Endothelial cell (in vitro differentiated cells): ENCODE measurements around the gene EBF3. TPM values are rescaled to one million over a fixed set of nuclear protein-coding genes. Genes with fewer than 3 reads are reported as not detected.

ENCODE experiments used
- DNase-seq: peaks from one replicate; pipeline ENCODE4 v3.0.0; 2021; ENCODE audit warnings: low spot score
- H3K27ac Mint-ChIP-seq: one replicate; pipeline ENCODE4 v1.8.0; 2021; ENCODE audit warnings: mixed read lengths, inconsistent platforms; ENCODE audit not compliant: unreplicated experiment
- H3K27me3 Mint-ChIP-seq: one replicate; pipeline ENCODE4 v1.8.0; 2021; ENCODE audit warnings: mild to moderate bottlenecking, moderate library complexity, mixed read lengths, inconsistent platforms; ENCODE audit not compliant: unreplicated experiment
- H3K36me3 Mint-ChIP-seq: one replicate; pipeline ENCODE4 v1.8.0; 2021; ENCODE audit warnings: mild to moderate bottlenecking, low read depth, mixed read lengths, inconsistent platforms; ENCODE audit not compliant: unreplicated experiment
- H3K4me1 Mint-ChIP-seq: one replicate; pipeline ENCODE4 v1.8.0; 2021; ENCODE audit warnings: mild to moderate bottlenecking, mixed read lengths, inconsistent platforms; ENCODE audit not compliant: unreplicated experiment
- H3K4me3 Mint-ChIP-seq: one replicate; pipeline ENCODE4 v1.8.0; 2021; ENCODE audit warnings: mild to moderate bottlenecking, mixed read lengths, inconsistent platforms; ENCODE audit not compliant: unreplicated experiment
- H3K9me3 Mint-ChIP-seq: one replicate; pipeline ENCODE4 v1.8.0; 2021; ENCODE audit warnings: mixed read lengths, inconsistent platforms; ENCODE audit not compliant: unreplicated experiment
- total RNA-seq: library from RNA; stranded (reverse); fragmentation: NEBNext Ultra II Directional; extraction: Animal tissue kit (Norgen Biotek cat#: 25700); gene quantifications from one replicate; pipeline ENCODE4 v1.2.1, GENCODE V29; 2021; ENCODE audit not compliant: unreplicated experiment
- TF ChIP-seq, protein P1 (sequence below): fragments of 200-600 bp; sonication (generic); IDR thresholded peaks from one replicate; pipeline ENCODE4 v1.5.0; 2021; ENCODE audit warnings: antibody characterized with exemption; ENCODE audit not compliant: unreplicated experiment

EBF3 gene
- total RNA-seq, 1 donor from 2014 or later: 1.3 TPM

DNA sequence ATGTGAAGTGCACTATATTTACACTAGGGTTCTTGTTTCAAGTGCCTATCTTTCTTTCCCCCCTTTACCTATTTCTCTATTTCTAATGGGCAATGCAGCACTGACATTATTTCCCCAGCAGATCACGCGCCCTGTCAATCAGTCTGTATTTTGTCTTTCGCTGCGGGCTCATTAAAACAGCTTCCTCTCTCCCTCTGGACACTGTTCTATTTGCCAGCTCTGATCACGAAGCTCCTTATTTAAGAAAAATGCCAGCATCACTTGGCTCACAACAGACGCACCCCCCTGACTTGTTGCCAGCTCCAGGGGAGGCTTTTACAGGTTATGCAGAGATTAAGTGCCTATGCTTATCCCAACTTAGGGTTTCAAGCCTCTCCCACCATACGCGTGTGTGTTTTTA is 78.5 kb downstream of the EBF3 start:
- no peak for DNase-seq
- H3K36me3 Mint-ChIP-seq: no peaks in the 10 kb centered on the region
- no peak overlapping the region for H3K4me3 Mint-ChIP-seq
- TF ChIP-seq, protein P1, sequence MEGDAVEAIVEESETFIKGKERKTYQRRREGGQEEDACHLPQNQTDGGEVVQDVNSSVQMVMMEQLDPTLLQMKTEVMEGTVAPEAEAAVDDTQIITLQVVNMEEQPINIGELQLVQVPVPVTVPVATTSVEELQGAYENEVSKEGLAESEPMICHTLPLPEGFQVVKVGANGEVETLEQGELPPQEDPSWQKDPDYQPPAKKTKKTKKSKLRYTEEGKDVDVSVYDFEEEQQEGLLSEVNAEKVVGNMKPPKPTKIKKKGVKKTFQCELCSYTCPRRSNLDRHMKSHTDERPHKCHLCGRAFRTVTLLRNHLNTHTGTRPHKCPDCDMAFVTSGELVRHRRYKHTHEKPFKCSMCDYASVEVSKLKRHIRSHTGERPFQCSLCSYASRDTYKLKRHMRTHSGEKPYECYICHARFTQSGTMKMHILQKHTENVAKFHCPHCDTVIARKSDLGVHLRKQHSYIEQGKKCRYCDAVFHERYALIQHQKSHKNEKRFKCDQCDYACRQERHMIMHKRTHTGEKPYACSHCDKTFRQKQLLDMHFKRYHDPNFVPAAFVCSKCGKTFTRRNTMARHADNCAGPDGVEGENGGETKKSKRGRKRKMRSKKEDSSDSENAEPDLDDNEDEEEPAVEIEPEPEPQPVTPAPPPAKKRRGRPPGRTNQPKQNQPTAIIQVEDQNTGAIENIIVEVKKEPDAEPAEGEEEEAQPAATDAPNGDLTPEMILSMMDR: no peak
- H3K4me1 Mint-ChIP-seq: peaks cover 6% of the 10 kb centered on the region
- peaks cover 2% of the 10 kb centered on the region for H3K27me3 Mint-ChIP-seq
- H3K9me3 Mint-ChIP-seq: no peaks in the 10 kb centered on the region
- no peak overlapping the region for H3K27ac Mint-ChIP-seq

DNA sequence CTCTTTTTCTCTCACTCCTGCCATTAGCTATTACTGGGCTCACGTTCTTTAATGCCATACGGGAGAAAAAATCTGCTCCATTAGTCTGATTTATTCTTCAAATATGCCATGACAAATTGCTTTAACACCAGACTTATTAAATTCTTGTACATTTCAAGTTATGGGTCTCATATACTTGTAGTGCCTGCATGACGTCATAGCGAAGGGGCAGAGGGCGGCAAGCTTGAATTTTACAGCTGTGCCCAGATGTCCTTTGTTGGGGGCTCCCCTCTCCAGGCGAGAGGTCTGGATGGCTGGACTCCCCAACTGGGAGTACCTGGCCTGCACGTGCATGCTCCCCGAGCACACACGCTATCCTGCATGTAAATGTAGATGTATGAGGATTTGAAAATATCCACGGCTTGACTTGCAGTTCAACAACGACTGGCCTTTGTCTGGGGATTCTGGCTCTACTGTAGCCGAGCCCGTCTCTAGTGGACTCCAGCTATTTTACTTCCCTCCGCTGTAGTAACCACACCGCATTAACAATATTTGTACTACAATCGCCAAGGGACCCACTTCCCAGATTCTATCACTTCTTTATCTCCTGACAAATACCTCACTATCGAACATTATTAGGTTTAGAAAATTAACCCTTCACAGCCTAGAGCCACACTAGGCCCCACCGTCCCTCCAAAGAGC is 79.5 kb downstream of the EBF3 start:
- TF ChIP-seq, protein P1: no peak
- DNase-seq: no peak
- Mint-ChIP-seq H3K4me3 (no peak overlapping the region), H3K4me1 (peaks cover 4% of the 10 kb centered on the region), H3K27me3 (peaks cover 2% of the 10 kb centered on the region), H3K36me3 (no peaks in the 10 kb centered on the region), H3K9me3 (no peaks in the 10 kb centered on the region), H3K27ac (no peak overlapping the region)

DNA sequence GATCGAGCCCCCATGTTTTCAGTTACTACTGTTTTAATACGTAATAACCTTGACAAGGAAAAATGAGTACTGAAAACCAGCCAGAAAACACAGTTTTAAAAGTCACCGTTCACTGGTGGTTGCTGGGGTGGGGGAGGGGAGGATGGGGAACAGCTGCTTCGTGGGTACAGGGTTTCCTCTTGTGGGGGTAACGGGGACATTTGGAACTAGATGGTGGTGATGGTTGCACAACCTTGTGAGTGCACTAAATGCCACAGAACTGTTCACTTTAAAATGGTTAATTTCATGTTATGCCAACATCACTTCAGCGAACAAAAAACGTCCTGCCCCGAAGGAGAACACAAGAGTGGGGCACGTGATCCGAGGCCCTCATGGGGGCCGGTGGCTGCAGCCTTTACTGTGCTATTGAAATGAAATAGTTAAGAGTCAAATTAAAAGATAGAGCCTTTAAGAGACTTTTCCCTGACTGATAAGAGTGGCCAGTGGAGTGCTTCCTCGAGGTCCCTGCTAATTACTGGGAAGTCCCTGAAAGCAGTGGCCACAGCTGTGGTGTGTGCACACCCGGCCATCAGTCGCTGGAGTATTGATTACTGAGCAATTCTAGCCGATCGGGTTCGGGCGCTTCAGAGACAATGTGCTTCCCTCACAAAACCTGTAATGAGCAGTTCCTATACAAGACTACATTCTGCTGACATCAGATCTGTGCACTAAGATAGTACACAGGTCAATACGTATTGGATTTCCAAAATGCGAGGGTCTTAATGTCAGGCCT is 80.3 kb downstream of the EBF3 start:
- Mint-ChIP-seq H3K4me3 (no peak overlapping the region), H3K4me1 (no peaks in the 10 kb centered on the region), H3K9me3 (no peaks in the 10 kb centered on the region), H3K36me3 (no peaks in the 10 kb centered on the region), H3K27ac (no peak overlapping the region), H3K27me3 (peaks cover 2% of the 10 kb centered on the region)
- DNase-seq: no peak
- TF ChIP-seq, protein P1: no peak

DNA sequence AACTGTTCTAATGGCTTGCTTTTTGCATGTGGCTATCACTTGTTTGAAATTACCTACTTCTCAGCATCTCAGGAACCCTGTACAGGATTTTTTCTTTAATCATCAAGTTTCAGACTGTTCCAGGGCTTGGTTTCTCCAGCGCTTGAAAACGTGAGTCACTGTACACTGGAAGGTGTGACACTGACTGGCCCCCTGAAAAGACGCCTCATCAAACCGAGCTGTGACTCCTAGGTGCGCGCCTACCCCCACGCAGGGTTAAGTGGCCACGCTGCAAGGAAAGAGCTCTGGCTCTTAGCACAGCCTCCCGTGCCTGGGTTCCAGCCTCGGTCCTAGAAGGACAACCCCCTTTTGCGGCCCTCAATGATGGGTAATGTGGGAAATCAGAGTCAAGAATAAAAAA is 81.0 kb downstream of the EBF3 start:
- H3K4me1 Mint-ChIP-seq: no peaks in the 10 kb centered on the region
- H3K27me3 Mint-ChIP-seq: peaks cover 2% of the 10 kb centered on the region

More for the DNA sequence above, 81.0 kb downstream of the EBF3 start:
- H3K27ac Mint-ChIP-seq: no peak overlapping the region
- H3K4me3 Mint-ChIP-seq: no peak overlapping the region
- TF ChIP-seq, protein P1: no peak
- H3K9me3 Mint-ChIP-seq: no peaks in the 10 kb centered on the region
- DNase-seq: no peak
- H3K36me3 Mint-ChIP-seq: no peaks in the 10 kb centered on the region
